Activated T-cell treated with anti-CD3 and anti-CD28 coated beads, Interleukin-2, amount 50 U/mL, for 24 hours (primary cell): ENCODE measurements around the gene SIPA1L3.
A peak's percentile ranks its signal among the peaks of the same experiment; 100 is the strongest.

Source experiments
- DNase-seq: peaks from one replicate; pipeline ENCODE4 v3.0.0-alpha.2; 2020
- H3K27ac Mint-ChIP-seq: 2 replicates; pipeline ENCODE4 v1.8.0; 2020; ENCODE audit warnings: mild to moderate bottlenecking, mixed read lengths
- H3K27me3 Mint-ChIP-seq: 2 replicates; pipeline ENCODE4 v1.8.0; 2020; ENCODE audit warnings: mixed read lengths
- H3K36me3 Mint-ChIP-seq: 2 replicates; pipeline ENCODE4 v1.8.0; 2020; ENCODE audit warnings: low read depth, mixed read lengths
- H3K4me1 Mint-ChIP-seq: 2 replicates; pipeline ENCODE4 v1.8.0; 2020; ENCODE audit warnings: low read depth, mixed read lengths
- H3K4me3 Mint-ChIP-seq: 2 replicates; pipeline ENCODE4 v1.8.0; 2020; ENCODE audit warnings: mild to moderate bottlenecking, moderate library complexity, mixed read lengths
- H3K9me3 Mint-ChIP-seq: 2 replicates; pipeline ENCODE4 v1.8.0; 2020; ENCODE audit warnings: mixed read lengths

The SIPA1L3 gene

DNA sequence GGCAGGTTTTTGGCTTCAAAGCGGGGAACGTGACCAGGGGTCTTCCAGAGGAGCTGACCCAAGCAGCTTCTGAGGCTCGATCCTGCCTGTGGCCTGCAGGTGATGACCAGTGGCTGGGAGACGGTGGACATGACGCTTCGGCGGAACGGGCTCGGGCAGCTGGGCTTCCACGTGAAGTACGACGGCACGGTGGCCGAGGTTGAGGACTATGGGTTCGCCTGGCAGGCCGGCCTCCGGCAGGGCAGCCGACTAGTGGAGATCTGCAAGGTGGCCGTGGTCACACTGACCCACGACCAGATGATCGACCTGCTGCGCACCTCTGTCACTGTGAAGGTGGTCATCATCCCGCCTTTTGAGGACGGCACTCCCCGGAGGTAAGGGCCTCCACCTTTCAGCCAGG is 223.4 kb downstream of the SIPA1L3 start:
- H3K4me1 Mint-ChIP-seq = no peaks in the 10 kb centered on the region
- H3K36me3 Mint-ChIP-seq = peaks cover 24% of the 10 kb centered on the region
- H3K27me3 Mint-ChIP-seq = no peaks in the 10 kb centered on the region
- no peak overlapping the region for H3K4me3 Mint-ChIP-seq
- DNase-seq = no peak
- H3K9me3 Mint-ChIP-seq = no peaks in the 10 kb centered on the region
- no peak overlapping the region for H3K27ac Mint-ChIP-seq

DNA sequence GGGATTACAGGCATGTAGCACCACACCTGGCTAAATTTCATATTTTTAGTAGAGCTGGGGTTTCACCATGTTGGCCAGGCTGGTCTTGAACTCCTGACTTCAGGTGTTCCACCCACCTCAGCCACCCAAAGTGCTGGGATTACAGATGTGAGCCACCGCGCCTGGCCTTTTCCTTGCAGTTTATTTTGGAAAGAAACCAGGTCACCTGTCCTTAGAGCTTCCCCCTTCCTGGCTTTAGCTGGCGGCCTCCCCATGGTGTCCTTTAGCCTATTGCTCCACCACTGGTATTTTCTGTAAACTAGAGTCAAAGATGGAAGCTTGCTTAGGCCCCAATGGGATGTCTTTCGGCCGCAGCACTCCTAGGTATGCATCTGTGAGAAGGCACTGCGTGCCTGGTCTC is 225.8 kb downstream of the SIPA1L3 start:
- H3K27me3 Mint-ChIP-seq = no peaks in the 10 kb centered on the region
- H3K9me3 Mint-ChIP-seq = no peaks in the 10 kb centered on the region
- H3K36me3 Mint-ChIP-seq = peaks cover 17% of the 10 kb centered on the region
- H3K4me3 Mint-ChIP-seq = no peak overlapping the region
- no peak for DNase-seq
- H3K4me1 Mint-ChIP-seq = no peaks in the 10 kb centered on the region
- H3K27ac Mint-ChIP-seq = no peak overlapping the region

DNA sequence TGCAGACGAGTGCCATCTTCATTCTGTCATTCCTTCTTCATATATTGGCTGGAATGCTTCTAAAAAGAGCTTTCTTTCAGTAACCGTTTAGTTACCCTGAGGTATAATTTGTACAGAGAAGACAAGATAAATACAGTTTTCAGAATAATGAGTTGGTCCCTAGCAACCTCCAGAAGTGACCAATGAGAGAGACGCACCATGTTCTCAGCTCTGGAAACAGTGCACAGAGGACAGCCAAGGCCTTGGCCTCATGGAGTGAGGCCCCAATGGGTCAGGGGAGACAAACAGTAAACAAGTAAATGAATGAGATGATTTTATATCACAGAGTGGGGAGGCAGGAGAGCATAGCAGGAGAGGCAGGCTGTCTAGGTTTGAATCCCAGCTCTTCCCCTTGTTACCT is 226.3 kb downstream of the SIPA1L3 start:
- Mint-ChIP-seq H3K9me3 (no peaks in the 10 kb centered on the region), H3K4me1 (no peaks in the 10 kb centered on the region), H3K4me3 (no peak overlapping the region), H3K27ac (no peak overlapping the region), H3K27me3 (no peaks in the 10 kb centered on the region), H3K36me3 (peaks cover 19% of the 10 kb centered on the region)
- DNase-seq = no peak

DNA sequence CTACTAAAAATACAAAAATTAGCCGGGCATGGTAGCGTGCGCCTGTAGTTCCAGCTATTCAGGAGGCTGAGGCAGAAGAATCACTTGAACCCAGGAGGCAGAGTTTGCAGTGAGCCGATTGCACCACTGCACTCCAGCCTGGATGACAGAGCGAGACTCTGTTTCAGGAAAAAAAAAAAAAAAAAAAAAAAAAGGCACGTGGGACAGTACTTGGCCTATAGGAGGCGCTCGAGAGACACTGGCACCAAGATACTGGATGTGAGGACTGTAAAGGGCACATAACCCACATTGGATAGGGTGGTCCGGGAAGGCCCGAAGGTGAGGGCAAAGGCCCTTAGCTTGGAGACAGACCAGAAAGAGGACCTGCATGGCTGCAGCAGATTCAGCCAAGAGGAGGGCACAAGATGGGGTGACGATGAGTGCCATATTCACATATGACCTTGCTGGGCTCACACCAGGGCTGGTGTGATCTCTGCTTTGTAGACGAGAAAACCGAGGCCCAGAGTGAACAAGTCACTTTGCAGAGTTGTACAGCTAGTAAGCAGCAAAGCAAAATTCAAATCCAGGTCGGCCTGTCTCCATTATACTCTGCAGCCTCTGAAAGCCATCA is 227.6 kb downstream of the SIPA1L3 start:
- Mint-ChIP-seq H3K9me3 (no peaks in the 10 kb centered on the region), H3K27me3 (no peaks in the 10 kb centered on the region), H3K4me3 (no peak overlapping the region), H3K27ac (no peak overlapping the region), H3K4me1 (no peaks in the 10 kb centered on the region), H3K36me3 (peaks cover 23% of the 10 kb centered on the region)
- DNase-seq = peak; percentile 35

DNA sequence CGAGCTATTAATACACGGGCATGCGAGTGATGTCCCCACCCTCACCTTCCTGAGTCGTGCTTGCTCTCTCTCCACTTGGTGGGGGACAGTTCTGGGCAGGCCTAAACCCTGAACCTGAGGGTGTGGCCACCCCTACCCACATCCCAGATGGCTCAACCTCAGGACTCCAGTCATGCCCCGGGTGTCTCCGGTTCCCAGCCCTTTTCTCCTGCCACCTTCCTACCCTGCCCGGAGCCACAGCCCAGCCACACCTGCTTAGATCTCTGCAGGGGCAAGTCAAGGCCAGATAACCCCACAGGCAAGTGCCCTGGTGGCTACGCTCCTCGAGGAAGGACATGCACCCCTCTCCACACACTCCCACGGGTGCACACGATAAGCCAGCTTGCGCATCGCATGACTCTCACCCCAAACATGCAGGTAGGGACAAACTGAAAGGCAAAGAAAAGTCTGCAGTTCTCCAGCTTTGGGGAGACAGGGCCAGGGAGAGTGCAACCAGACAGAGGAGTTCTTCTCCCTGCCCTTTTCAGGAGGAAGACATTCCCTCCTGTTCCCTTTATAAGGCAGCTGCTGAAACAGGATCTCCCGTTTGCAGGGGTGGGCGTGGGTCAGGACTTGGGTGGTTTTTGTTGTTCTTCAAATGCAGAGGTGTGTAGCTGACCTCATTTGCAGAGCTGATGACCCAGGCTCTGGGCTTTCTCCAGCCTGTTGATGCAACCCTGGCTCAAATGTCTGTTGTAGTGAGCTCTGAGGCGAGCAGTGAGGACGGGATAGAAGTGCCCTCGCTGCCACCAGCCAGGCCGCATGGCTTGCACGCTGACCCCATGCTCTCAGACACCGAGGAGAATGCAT is 228.4 kb downstream of the SIPA1L3 start:
- Mint-ChIP-seq H3K36me3 (peaks cover 25% of the 10 kb centered on the region), H3K27ac (no peak overlapping the region), H3K9me3 (no peaks in the 10 kb centered on the region), H3K27me3 (no peaks in the 10 kb centered on the region), H3K4me1 (no peaks in the 10 kb centered on the region), H3K4me3 (no peak overlapping the region)
- DNase-seq = no peak

DNA sequence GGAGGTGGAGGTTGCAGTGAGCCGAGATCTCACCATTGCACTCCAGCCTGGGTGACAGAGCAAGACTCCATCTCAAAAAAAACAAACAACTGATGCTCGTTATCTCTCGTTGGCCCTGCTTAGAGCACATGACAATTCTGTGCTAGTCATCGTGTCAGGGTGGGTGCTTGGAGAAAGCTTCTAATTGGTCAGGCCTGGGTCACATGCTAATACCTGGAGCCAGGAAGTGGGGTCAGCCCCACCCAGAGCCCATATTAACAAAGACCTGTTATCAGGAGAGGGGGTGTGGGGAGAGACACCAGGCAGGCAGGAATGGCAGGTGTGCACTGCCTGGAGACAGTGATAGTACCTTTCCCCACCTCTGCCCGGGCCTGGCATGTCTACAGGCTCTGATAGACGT is 232.1 kb downstream of the SIPA1L3 start:
- peaks cover 23% of the 10 kb centered on the region for H3K36me3 Mint-ChIP-seq
- no peaks in the 10 kb centered on the region for H3K27me3 Mint-ChIP-seq
- DNase-seq = no peak
- no peak overlapping the region for H3K27ac Mint-ChIP-seq
- H3K4me1 Mint-ChIP-seq = peaks cover 2% of the 10 kb centered on the region
- H3K4me3 Mint-ChIP-seq = no peak overlapping the region
- H3K9me3 Mint-ChIP-seq = no peaks in the 10 kb centered on the region

DNA sequence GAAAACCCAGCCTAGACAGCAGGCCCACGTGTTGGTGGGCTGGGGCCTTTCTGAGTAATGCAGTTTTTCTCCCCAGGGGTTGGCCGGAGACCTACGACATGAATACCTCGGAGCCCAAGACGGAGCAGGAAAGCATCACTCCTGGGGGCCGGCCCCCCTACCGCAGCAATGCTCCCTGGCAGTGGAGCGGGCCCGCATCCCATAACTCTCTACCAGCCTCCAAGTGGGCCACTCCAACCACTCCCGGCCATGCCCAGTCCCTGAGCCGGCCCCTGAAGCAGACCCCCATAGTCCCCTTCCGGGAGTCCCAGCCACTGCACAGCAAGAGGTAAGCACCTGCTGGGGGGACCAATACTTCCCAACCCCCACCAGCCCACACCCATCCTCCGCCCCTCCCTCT is 234.1 kb downstream of the SIPA1L3 start:
- Mint-ChIP-seq H3K9me3 (no peaks in the 10 kb centered on the region), H3K4me1 (peaks cover 2% of the 10 kb centered on the region), H3K27ac (no peak overlapping the region), H3K4me3 (no peak overlapping the region), H3K27me3 (no peaks in the 10 kb centered on the region), H3K36me3 (peaks cover 29% of the 10 kb centered on the region)
- DNase-seq = no peak

DNA sequence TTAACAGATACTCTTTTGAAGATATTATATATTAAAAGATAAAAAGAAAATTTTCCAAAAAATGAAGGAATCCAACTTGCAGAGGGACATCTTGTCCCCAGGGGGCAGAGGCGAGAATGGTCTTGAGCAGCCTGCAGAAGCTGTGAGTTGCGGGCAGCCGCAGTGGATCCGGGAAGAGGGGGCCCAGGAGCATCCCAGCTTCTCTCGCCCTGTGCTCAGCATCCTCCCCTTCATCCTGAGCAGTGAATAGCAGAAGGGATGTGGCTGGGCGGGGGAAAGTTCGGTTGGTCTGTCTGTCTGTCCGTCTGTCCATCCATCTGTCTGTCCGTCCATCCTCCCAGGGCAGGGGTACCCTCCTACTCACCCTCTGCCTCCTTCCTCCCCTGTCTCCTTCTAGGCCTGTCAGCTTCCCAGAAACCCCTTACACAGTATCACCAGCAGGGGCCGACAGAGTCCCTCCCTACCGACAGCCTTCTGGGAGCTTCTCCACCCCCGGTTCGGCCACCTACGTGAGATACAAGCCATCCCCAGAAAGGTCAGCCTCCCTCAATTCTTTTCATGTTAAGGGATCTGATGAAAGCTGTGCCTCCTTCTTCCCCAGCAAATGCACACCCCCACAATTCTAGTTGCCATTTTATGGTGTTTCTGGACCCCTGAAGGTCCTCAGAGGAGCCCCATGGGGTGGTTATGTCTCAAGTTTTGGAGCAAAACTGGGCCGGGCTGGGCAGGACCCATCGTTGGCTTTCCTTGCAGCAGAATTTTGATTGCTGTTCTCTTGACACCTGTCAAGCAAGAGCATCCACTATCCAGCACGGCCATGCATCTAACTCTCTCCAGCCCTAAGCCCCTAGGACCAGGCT is 235.4 kb downstream of the SIPA1L3 start:
- H3K27ac Mint-ChIP-seq = no peak overlapping the region
- H3K27me3 Mint-ChIP-seq = no peaks in the 10 kb centered on the region
- no peak overlapping the region for H3K4me3 Mint-ChIP-seq
- peak; percentile 55 for DNase-seq
- H3K4me1 Mint-ChIP-seq = peaks cover 2% of the 10 kb centered on the region
- no peaks in the 10 kb centered on the region for H3K9me3 Mint-ChIP-seq
- peaks cover 32% of the 10 kb centered on the region for H3K36me3 Mint-ChIP-seq

DNA sequence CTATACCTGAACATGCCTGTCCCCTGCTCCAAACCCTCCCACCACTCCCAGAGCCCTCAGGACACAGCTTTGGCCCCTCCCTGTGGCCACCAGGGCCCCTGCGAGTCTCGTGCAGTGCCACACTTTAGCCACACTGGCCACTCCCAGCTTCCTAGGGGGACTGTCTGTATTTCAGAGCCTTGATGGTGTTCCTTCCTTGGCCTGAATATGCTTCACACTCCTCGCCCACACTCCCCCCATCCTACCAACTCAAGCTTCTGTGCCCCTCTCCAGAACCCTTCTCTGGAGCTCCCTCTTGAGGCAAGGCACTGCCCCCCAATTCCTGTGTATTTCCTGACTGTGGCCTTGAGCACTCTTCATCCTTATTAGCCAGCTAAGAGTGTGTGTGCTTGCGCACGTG is 236.8 kb downstream of the SIPA1L3 start:
- no peak overlapping the region for H3K27ac Mint-ChIP-seq
- H3K4me1 Mint-ChIP-seq = peaks cover 2% of the 10 kb centered on the region
- no peak for DNase-seq
- H3K27me3 Mint-ChIP-seq = no peaks in the 10 kb centered on the region
- H3K4me3 Mint-ChIP-seq = no peak overlapping the region
- H3K9me3 Mint-ChIP-seq = no peaks in the 10 kb centered on the region
- peaks cover 28% of the 10 kb centered on the region for H3K36me3 Mint-ChIP-seq

DNA sequence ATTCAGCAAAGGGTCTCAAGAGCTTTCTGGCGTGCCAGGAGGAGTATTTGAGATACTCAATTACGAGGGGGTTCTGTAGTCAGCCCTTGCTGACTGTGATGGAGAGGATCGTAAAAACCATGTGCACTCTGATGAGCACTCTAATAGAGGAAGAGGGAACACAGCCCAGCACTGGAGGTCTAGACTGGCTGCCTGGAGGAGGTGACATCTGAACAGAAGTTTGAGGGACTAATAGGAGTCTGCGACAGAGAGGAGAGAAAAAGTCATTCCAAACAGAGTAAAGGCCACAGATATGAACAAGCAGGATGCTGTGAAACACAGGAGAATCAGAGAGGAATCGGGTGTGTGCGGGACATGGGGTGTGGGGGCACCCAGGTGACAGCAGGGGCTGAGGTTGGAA is 237.7 kb downstream of the SIPA1L3 start:
- no peak for DNase-seq
- Mint-ChIP-seq H3K27ac (no peak overlapping the region), H3K4me3 (no peak overlapping the region), H3K36me3 (peaks cover 21% of the 10 kb centered on the region), H3K9me3 (no peaks in the 10 kb centered on the region), H3K27me3 (no peaks in the 10 kb centered on the region), H3K4me1 (peaks cover 2% of the 10 kb centered on the region)

DNA sequence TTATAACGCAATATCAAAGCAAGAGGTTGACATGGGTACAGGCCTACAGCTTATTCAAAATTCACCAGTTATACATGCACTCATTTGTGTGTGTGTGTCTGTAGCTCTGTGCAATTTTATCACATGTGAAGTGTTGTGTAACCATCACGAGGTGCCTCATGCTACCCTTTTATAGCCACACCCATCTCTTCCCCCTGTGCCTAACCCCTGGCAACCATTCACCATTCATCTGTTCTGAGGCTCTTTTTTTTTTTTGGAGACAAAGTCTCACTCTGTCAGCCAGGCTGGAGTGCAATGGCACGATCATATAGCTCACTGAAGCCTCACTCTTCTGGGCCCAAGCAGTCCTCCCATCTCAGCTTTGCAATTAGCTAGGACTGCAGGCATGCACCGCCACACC is 238.6 kb downstream of the SIPA1L3 start:
- no peak overlapping the region for H3K27ac Mint-ChIP-seq
- H3K27me3 Mint-ChIP-seq = no peaks in the 10 kb centered on the region
- no peaks in the 10 kb centered on the region for H3K9me3 Mint-ChIP-seq
- no peak overlapping the region for H3K4me3 Mint-ChIP-seq
- no peak for DNase-seq
- peaks cover 2% of the 10 kb centered on the region for H3K4me1 Mint-ChIP-seq
- H3K36me3 Mint-ChIP-seq = peaks cover 20% of the 10 kb centered on the region

DNA sequence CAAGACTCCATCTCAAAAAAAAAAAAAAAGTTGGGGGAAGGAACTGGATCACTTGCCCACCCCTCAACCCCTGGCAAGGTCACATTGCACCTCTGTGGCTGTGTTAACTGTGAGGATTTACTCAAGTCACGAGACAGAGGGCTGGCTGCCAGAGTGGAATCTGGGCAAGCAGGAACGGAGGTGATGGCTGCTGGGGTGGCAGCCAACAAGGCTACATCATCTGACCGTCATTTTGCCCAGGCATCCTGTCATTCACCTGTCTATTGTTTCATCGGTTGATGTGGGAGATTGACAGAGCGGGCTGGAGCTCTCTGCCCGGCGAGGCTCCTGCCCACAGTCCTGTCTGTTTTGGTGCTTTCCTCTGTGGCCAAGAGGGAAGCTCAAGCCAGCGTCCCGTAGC is 241.3 kb downstream of the SIPA1L3 start:
- Mint-ChIP-seq H3K27me3 (no peaks in the 10 kb centered on the region), H3K36me3 (peaks cover 33% of the 10 kb centered on the region), H3K9me3 (no peaks in the 10 kb centered on the region), H3K4me1 (no peaks in the 10 kb centered on the region), H3K27ac (no peak overlapping the region), H3K4me3 (no peak overlapping the region)
- no peak for DNase-seq

DNA sequence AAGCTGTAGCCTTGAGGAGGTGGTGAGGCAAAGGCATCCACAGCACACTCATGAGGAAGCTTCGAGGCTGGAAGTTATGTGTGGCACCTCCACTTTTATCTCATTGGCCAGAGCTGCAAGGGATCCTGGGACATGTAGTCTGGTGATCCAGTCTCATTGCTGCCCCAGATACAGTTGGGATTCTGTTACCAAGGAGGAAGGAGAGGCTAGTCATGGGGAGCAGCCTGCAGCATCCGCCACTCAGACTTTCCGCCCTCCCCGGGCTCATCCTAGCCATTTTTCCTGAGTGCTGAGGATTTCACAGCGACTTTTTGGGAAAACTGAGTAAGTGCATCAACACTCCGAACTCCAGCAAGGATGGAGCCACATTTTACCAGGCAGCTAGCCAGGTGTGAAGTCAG is 242.7 kb downstream of the SIPA1L3 start:
- Mint-ChIP-seq H3K4me1 (no peaks in the 10 kb centered on the region), H3K4me3 (no peak overlapping the region), H3K27ac (no peak overlapping the region), H3K27me3 (no peaks in the 10 kb centered on the region), H3K36me3 (peaks cover 31% of the 10 kb centered on the region), H3K9me3 (no peaks in the 10 kb centered on the region)
- DNase-seq = no peak

DNA sequence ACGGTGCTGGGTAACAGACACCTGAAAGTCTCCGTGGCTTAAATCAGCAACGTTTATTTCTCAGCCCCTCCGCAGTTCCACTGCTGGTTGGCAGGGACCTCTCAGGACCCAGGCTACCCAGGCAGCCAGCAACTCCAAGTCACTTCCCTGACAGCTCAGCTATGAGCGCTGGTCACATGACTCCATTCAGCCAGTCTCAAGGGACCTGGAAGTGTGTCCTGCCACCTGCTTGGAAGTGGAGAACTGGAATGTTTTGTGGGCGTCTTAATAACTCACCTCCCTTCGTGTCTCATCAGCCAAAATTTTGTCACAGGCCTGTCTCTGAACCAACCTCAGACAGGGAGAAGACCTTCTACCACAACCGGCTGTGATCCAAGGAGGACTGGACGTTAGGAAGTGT is 244.2 kb downstream of the SIPA1L3 start:
- H3K27ac Mint-ChIP-seq = no peak overlapping the region
- DNase-seq = no peak
- no peaks in the 10 kb centered on the region for H3K4me1 Mint-ChIP-seq
- H3K27me3 Mint-ChIP-seq = no peaks in the 10 kb centered on the region
- H3K9me3 Mint-ChIP-seq = no peaks in the 10 kb centered on the region
- peaks cover 34% of the 10 kb centered on the region for H3K36me3 Mint-ChIP-seq
- no peak overlapping the region for H3K4me3 Mint-ChIP-seq
